Astrocyte (in vitro differentiated cells and primary cell): Measurements from ENCODE around the gene TFF3.

ENCODE experiments used
- EZH2 ChIP-seq: IDR thresholded peaks from 2 replicates; pipeline ENCODE4 v1.6.1; 2012; ENCODE audit warnings: mild to moderate bottlenecking, low read length, inconsistent platforms; ENCODE audit not compliant: insufficient read depth
- TF ChIP-seq, protein P1 (sequence below): IDR thresholded peaks from 2 replicates; pipeline ENCODE4 v1.5.1; 2011; ENCODE audit warnings: low read depth, mild to moderate bottlenecking, inconsistent platforms, low read length, moderate library complexity; ENCODE audit not compliant: insufficient read depth

DNA sequence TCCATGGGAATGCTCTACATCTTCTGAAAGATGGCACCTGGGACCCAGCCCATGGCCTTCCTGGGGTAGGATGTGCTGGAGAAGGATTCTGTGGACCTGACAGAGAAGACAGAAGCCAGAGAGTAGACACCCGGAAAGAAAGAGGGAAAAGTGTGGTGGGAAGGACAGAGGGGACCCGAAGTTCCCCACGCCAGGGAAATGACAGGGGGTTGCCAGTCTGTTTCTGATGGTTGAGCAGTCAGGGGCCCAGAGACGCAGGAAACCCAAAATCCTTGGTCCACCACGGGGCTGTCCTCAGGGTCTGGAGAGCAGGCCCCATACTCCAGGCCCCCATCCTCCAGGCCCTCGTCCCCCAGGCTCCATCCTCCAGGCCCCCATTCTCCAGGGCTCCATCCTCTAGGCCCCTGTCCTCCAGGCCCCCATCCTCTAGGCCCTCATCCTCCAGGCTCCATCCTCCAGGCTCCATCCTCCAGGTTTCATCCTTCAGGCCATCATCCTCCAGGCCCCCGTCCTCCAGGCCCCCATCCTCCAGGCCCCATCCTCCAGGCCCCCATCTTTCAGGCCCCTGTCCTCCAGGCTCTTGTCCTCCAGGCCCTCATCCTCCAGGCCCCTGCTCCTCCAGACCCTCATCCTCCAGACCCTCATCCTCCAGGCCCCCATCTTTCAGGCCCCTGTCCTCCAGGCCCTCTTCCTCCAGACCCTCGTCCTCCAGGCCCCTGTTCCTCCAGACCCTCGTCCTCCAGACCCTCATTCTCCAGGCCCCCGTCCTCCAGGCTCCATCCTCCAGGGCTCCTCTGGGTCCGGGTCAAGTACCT is 36.6 kb upstream of the TFF3 start:
- TF ChIP-seq, protein P1, sequence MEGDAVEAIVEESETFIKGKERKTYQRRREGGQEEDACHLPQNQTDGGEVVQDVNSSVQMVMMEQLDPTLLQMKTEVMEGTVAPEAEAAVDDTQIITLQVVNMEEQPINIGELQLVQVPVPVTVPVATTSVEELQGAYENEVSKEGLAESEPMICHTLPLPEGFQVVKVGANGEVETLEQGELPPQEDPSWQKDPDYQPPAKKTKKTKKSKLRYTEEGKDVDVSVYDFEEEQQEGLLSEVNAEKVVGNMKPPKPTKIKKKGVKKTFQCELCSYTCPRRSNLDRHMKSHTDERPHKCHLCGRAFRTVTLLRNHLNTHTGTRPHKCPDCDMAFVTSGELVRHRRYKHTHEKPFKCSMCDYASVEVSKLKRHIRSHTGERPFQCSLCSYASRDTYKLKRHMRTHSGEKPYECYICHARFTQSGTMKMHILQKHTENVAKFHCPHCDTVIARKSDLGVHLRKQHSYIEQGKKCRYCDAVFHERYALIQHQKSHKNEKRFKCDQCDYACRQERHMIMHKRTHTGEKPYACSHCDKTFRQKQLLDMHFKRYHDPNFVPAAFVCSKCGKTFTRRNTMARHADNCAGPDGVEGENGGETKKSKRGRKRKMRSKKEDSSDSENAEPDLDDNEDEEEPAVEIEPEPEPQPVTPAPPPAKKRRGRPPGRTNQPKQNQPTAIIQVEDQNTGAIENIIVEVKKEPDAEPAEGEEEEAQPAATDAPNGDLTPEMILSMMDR, result no peak
- TF ChIP-seq EZH2, result no peak
